Choroid plexus epithelial cell (primary cell): ENCODE measurements around the gene KIAA1958.

Experiments used
- DNase-seq: peaks from one replicate; pipeline ENCODE4 v3.0.0-alpha.2; 2010; ENCODE audit warnings: low read depth
- H3K4me3 ChIP-seq: 2 replicates; pipeline ENCODE4 v1.5.1; 2011; ENCODE audit warnings: low read depth, mild to moderate bottlenecking, control low read depth, low read length, moderate library complexity
- TF ChIP-seq, protein P1 (sequence below): conservative IDR thresholded peaks from 2 replicates; pipeline ENCODE4 v1.5.1; 2011; ENCODE audit warnings: low read depth, mild to moderate bottlenecking, control low read depth, inconsistent platforms, low read length, moderate library complexity

KIAA1958 gene

DNA sequence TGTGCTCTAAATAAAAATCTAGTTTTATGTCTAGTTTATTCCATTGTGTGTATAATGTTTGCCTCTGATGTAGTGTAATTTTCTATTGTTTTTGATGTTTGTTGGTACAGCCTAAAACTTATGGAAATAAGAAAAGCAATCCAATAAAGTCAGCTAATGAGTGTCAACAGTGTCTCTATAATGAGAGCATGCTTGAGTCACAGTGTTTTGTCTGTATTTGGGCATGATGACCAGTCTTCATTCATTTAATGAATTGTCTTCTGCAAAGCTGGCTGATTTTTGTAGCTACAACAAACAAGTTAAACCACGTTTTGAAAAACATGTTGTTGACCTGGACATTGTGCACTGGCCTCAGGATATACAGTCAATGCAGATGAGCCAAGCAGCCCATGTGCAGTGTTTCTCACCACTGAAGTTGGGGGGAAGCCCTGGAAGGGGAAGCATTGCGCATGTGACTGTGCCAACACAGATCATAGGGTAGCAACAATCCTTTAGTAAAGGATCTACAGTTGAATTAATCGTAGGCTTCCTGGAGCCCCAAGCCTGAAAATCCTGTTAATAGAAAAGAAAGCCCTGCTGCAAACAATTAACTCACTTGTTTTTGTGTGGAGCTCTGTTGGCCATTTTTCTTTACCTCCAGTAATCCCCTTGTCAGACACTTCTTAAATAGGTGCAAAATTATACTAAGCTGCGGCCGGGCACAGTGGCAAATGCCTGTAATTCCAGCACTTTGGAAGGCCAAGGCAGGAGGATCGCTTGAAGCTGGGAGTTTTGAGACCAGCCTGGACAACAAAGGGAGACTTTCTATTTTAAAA, 143.3 kb downstream of the KIAA1958 start:
- H3K4me3 ChIP-seq = no peak overlapping the region
- DNase-seq = no peak
- TF ChIP-seq, protein P1, sequence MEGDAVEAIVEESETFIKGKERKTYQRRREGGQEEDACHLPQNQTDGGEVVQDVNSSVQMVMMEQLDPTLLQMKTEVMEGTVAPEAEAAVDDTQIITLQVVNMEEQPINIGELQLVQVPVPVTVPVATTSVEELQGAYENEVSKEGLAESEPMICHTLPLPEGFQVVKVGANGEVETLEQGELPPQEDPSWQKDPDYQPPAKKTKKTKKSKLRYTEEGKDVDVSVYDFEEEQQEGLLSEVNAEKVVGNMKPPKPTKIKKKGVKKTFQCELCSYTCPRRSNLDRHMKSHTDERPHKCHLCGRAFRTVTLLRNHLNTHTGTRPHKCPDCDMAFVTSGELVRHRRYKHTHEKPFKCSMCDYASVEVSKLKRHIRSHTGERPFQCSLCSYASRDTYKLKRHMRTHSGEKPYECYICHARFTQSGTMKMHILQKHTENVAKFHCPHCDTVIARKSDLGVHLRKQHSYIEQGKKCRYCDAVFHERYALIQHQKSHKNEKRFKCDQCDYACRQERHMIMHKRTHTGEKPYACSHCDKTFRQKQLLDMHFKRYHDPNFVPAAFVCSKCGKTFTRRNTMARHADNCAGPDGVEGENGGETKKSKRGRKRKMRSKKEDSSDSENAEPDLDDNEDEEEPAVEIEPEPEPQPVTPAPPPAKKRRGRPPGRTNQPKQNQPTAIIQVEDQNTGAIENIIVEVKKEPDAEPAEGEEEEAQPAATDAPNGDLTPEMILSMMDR = no peak

DNA sequence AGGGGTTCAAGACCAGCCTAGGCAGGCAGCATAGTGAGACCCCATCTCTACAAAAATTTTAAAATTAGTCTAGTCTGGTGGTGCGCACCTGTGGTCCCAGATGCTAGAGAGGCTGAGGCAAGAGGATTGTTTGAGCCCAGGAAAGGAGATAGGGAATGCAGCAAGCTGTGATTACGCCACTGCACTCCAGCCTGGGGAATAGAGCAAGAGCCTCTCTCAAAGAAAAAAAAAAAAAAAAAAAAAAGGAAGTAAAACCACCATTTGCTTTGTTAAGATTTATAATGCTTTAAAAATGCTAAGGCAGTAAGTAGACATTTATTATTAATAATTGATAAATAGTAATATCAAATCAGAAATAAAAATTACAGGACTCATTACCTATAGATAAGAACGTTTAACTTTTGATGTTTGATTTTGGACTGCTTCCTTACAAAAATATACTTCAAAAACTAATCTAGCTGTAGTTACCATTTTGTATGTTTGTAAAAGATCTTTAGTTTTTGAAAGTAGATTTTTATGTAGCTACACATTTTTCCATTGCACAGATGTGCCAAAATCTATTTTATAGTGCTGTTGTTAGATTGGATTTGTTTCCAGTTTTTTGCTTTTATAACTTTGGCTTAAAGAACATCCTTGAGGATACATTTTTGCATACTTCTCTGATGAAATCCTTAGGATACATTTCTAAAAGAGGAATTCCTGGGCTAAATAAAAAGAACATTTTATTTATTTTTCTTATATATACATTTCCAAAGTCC, 144.9 kb downstream of the KIAA1958 start:
- TF ChIP-seq, protein P1 = no peak
- no peak for DNase-seq
- no peak overlapping the region for H3K4me3 ChIP-seq

DNA sequence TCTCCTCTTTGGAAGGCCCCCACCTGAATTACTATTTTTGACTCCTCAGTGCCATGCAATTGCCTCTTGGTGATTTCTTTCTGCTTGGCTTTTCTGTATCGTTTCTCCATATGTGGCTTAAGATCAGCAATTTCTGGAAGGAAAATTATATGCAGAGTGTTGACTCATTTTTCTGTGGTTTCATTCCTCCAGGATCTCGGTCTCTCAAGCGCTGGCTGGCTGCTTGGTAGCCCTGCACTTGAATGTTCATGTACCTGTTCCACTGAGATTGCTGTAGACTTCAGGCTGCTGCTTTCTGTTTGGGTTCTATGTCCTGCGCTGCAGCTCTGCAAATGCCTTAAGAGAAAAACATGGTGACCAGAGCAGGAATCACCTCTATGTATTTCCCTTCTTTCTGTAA, 153.7 kb downstream of the KIAA1958 start:
- TF ChIP-seq, protein P1 = no peak
- no peak overlapping the region for H3K4me3 ChIP-seq
- DNase-seq = no peak

DNA sequence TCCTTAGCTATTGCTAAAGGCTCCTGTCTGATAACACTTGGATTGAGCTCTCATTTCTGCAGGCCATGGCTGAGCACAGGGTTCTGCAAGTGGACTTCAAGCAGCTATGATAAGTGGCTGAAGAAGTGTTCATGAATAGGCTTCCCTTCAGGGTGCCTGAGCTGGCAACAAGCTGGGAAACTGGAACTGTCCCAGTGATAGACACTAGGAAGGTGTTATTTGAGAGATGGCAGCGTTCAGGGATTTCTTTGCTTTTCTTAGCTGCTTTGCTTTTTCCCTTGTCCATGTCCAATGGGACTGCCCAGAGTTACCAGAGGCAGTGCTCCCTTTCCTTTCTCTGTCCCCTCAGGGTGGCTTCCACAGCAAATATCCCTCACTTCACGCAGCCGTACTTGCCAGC, 155.5 kb downstream of the KIAA1958 start:
- H3K4me3 ChIP-seq = no peak overlapping the region
- DNase-seq = no peak
- TF ChIP-seq, protein P1 = no peak

DNA sequence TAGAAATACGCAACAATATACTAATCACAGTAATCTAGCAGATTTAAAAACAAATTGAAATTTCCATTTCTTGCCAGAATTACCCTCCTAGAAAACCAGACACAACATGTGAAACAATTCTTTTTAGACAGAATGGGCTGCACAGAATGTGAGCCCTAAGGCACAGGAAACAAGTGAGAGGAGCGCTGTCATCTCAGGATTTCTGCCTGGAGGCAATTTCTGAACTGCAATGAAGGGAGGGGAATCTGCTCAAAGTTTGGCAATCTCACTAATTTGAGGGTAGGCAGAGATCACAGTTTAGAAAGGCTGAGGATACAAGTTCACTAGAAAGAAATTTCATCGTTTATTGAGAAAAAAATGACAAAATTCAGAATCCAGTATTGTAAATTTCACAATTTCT, 161.0 kb downstream of the KIAA1958 start:
- no peak for DNase-seq
- TF ChIP-seq, protein P1 = no peak

DNA sequence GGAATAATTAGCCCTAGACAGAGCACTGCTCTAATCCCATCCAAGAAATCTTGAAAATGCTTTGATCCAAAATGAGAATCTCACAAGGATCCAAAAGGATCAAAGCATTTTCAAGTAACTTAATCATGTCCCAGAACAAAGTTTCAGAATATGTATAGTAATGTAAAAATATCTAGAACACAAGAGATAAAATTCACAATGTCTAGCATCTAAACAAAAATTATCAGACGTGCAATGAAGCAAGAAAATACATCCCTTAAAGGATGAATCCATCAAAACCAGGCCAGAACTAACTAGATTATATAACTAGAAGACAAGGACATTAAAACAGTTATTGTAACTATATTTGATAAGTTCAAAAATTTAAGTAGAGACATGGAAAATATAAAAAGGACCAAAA, 162.0 kb downstream of the KIAA1958 start:
- TF ChIP-seq, protein P1 = no peak
- no peak for DNase-seq
- no peak overlapping the region for H3K4me3 ChIP-seq

More for the DNA sequence above, 161.0 kb downstream of the KIAA1958 start:
- H3K4me3 ChIP-seq = no peak overlapping the region
